SU-DHL-6 (cell line): ENCODE measurements around the gene IFI30.

Experiments
- H2AFZ ChIP-seq: fragments of 200-600 bp; sonication (generic); 2 replicates; pipeline ENCODE4 v1.6.1; 2014; ENCODE audit warnings: low read depth, mild to moderate bottlenecking, moderate library complexity, mixed read lengths, antibody characterized with exemption, low read length; ENCODE audit not compliant: severe bottlenecking
- H3F3A ChIP-seq: fragments of 200-600 bp; shearing (Covaris generic); 2 replicates; pipeline ENCODE4 v1.6.0; 2016; ENCODE audit warnings: antibody characterized with exemption, mild to moderate bottlenecking; ENCODE audit not compliant: insufficient read depth
- H3K27ac ChIP-seq: fragments of 200-600 bp; sonication (generic); 2 replicates; pipeline ENCODE4 v1.5.1; 2016; ENCODE audit warnings: low read depth, mild to moderate bottlenecking, low read length, moderate library complexity, mixed read lengths
- H3K27me3 ChIP-seq: fragments of 200-600 bp; sonication (generic), shearing (Covaris generic); 2 replicates; pipeline ENCODE4 v1.6.0; 2014; ENCODE audit warnings: mild to moderate bottlenecking, low read length
- H3K36me3 ChIP-seq: fragments of 200-600 bp; sonication (generic); 2 replicates; pipeline ENCODE4 v1.6.1; 2014; ENCODE audit warnings: mild to moderate bottlenecking, low read length, mixed read lengths
- H3K4me2 ChIP-seq: fragments of 300-600, 200-600 bp; shearing (Covaris generic), sonication (generic); 2 replicates; pipeline ENCODE4 v1.6.0; 2014; ENCODE audit warnings: low read length, low read depth, mild to moderate bottlenecking; ENCODE audit not compliant: poor library complexity, severe bottlenecking
- H3K4me3 ChIP-seq: fragments of 200-600 bp; sonication (generic); 2 replicates; pipeline ENCODE4 v1.5.1; 2014; ENCODE audit warnings: antibody characterized with exemption, low read length, mild to moderate bottlenecking, mixed read lengths; ENCODE audit not compliant: insufficient read depth, poor library complexity, severe bottlenecking
- H3K79me2 ChIP-seq: fragments of 200-600 bp; sonication (generic); 2 replicates; pipeline ENCODE4 v1.6.1; 2014; ENCODE audit warnings: mild to moderate bottlenecking, low read length, moderate library complexity; ENCODE audit not compliant: insufficient read depth
- H3K9ac ChIP-seq: fragments of 200-600 bp; sonication (generic); 2 replicates; pipeline ENCODE4 v1.7.0; 2014; ENCODE audit warnings: mild to moderate bottlenecking, low read length
- H3K9me2 ChIP-seq: fragments of 200-600 bp; sonication (generic); replicated peaks from 2 replicates; pipeline ENCODE4 v1.6.1; 2014; ENCODE audit warnings: low read length; ENCODE audit not compliant: insufficient read depth
- H3K9me3 ChIP-seq: fragments of 200-600 bp; sonication (generic); 2 replicates; pipeline ENCODE4 v1.6.1; 2014; ENCODE audit warnings: low read length, mixed read lengths; ENCODE audit not compliant: insufficient read depth
- H4K20me1 ChIP-seq: fragments of 200-600 bp; sonication (generic); 2 replicates; pipeline ENCODE4 v1.6.1; 2014; ENCODE audit warnings: low read depth, mild to moderate bottlenecking, antibody characterized with exemption, low read length, moderate library complexity, mixed read lengths
- EZH2phosphoT487 ChIP-seq: fragments of 200-600 bp; sonication (generic), shearing (Covaris generic); conservative IDR thresholded peaks from 2 replicates; pipeline ENCODE4 v1.6.1; 2018; ENCODE audit warnings: mild to moderate bottlenecking, antibody characterized with exemption, low read length, moderate library complexity, mixed read lengths
- TF ChIP-seq, protein P1 (sequence below): fragments of 200-600 bp; sonication (generic); IDR thresholded peaks from one replicate; pipeline ENCODE4 v1.5.1; 2017; ENCODE audit warnings: antibody characterized with exemption, mild to moderate bottlenecking, low read length, moderate library complexity; ENCODE audit not compliant: insufficient read depth, poor library complexity, severe bottlenecking

The IFI30 gene

DNA sequence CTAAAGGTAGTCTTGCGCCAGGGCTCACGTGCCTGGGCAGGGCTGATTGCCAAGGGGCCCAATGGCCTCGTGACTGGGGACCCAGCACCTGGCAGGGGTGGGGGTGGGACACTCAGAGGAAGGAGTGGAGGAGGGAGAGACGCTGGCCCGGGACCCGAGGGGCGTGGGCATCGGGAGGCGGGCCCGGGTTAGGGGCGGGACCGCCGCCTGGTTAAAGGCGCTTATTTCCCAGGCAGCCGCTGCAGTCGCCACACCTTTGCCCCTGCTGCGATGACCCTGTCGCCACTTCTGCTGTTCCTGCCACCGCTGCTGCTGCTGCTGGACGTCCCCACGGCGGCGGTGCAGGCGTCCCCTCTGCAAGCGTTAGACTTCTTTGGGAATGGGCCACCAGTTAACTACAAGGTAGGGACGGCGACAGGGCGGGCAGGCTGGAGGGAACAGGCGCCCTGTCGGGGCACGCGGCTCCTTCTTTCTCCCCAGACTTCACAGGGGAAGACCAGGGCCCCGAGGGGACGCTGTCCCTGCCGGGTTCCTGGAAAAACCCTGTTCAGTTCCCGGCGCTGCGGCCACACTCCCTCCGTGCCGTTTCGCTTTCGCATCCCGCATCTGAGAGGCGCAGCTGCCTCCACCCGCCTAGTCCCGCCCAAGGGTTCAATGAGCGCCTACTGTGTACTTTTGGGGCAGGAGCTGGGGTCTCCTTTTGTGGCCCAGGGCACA is at the start of gene IFI30:
TSS of gene IFI30 (plus strand) at position 242 of the 717 bp plus-strand sequence. CDS start at position 271, 29 bp downstream.
- Histone ChIP-seq H3K9me2 (no peaks in the 10 kb centered on the region), H3K4me3 (peak within 1 kb of the TSS; percentile 66), H3K36me3 (peaks cover 22% of the 10 kb centered on the region), H2AFZ (no peak within 1 kb of the TSS), H3K4me2 (peak within 1 kb of the TSS; percentile 98), H3K27ac (peak within 1 kb of the TSS; percentile 93), H3K9me3 (no peaks in the 10 kb centered on the region), H3K9ac (peak within 1 kb of the TSS; percentile 84), H3F3A (peaks cover 53% of the 10 kb centered on the region), H4K20me1 (peaks cover 4% of the 10 kb centered on the region; the same call in 1 of the 2 replicates), H3K79me2 (peaks cover 26% of the 10 kb centered on the region), H3K27me3 (no peaks in the 10 kb centered on the region)
- TF ChIP-seq EZH2phosphoT487, result no peak
- TF ChIP-seq, protein P1, sequence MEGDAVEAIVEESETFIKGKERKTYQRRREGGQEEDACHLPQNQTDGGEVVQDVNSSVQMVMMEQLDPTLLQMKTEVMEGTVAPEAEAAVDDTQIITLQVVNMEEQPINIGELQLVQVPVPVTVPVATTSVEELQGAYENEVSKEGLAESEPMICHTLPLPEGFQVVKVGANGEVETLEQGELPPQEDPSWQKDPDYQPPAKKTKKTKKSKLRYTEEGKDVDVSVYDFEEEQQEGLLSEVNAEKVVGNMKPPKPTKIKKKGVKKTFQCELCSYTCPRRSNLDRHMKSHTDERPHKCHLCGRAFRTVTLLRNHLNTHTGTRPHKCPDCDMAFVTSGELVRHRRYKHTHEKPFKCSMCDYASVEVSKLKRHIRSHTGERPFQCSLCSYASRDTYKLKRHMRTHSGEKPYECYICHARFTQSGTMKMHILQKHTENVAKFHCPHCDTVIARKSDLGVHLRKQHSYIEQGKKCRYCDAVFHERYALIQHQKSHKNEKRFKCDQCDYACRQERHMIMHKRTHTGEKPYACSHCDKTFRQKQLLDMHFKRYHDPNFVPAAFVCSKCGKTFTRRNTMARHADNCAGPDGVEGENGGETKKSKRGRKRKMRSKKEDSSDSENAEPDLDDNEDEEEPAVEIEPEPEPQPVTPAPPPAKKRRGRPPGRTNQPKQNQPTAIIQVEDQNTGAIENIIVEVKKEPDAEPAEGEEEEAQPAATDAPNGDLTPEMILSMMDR, result no peak

DNA sequence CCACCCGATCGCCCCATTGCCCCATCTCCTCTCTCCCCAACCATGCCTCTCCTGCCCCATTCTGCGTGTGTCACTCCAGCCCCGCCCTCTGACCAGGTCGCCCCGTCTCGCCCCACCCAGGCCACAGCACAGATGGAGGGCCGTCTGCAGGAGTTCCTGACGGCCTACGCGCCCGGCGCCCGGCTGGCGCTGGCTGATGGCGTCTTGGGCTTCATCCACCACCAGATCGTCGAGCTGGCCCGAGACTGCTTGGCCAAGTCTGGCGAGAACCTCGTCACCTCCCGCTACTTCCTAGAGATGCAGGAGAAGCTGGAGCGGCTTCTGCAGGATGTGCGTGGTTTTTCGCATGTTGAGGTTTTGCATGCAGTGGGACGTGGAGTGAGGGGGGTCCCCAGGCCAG is 49.8 kb upstream of the IFI30 start:
- H2AFZ ChIP-seq, result no peak overlapping the region
- no peak overlapping the region for H3K4me3 ChIP-seq
- no peaks in the 10 kb centered on the region for H3F3A ChIP-seq
- H3K27me3 ChIP-seq, result no peaks in the 10 kb centered on the region
- no peaks in the 10 kb centered on the region for H3K9me3 ChIP-seq
- no peak overlapping the region for H3K9ac ChIP-seq
- no peak overlapping the region for H3K27ac ChIP-seq
- no peaks in the 10 kb centered on the region for H3K36me3 ChIP-seq
- peaks cover 29% of the 10 kb centered on the region for H3K79me2 ChIP-seq
- H4K20me1 ChIP-seq, result no peaks in the 10 kb centered on the region
- H3K9me2 ChIP-seq, result no peaks in the 10 kb centered on the region
- H3K4me2 ChIP-seq, result no peak overlapping the region
- no peak for TF ChIP-seq EZH2phosphoT487
- TF ChIP-seq, protein P1, result no peak

DNA sequence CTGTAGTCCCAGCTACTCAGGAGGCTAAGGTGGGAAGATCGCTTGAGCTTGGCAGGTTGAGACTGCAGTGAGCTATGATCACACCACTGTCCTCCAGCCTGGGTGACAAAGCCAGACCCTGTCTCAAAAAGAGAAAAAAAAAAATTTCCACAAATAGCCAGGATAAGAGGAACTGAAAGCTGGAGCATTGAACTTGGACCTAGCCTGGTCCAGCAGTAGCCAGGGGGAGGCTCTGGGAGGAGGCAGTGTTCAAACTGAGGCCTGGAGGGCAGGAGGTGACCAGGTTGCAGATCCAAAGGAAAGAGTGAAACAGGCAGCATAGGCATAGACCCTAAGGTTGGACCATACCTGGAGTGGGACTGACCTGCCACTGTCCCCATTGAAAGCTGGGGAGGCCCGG is 47.5 kb upstream of the IFI30 start:
- H3K27me3 ChIP-seq, result no peaks in the 10 kb centered on the region
- no peaks in the 10 kb centered on the region for H3F3A ChIP-seq
- no peaks in the 10 kb centered on the region for H3K9me3 ChIP-seq
- H4K20me1 ChIP-seq, result no peaks in the 10 kb centered on the region
- no peak overlapping the region for H3K4me2 ChIP-seq
- no peak overlapping the region for H2AFZ ChIP-seq
- peaks cover 8% of the 10 kb centered on the region; the same call in 1 of the 2 replicates for H3K79me2 ChIP-seq
- H3K27ac ChIP-seq, result no peak overlapping the region
- H3K4me3 ChIP-seq, result no peak overlapping the region
- H3K9ac ChIP-seq, result no peak overlapping the region
- no peak for TF ChIP-seq EZH2phosphoT487
- TF ChIP-seq, protein P1, result no peak
- H3K36me3 ChIP-seq, result no peaks in the 10 kb centered on the region
- H3K9me2 ChIP-seq, result no peaks in the 10 kb centered on the region
